ENCODE results near the gene MORC3. TPM values are rescaled to one million over a fixed set of nuclear protein-coding genes. Genes with fewer than 3 reads are reported as not detected.

MORC3 gene
- polyA plus RNA-seq, 1 donor = 45.1 TPM

- no peak for DNase-seq
These were observed 103.9 kb downstream of the MORC3 start for GRCh38 chr21:36423771-36424433.

- DNase-seq = no peak
These were observed 104.6 kb downstream of the MORC3 start for GRCh38 chr21:36424592-36424991.

- DNase-seq = peak; percentile 42
These were observed 105.3 kb downstream of the MORC3 start for GRCh38 chr21:36425286-36425685.

Other genes with a start within 250 kb of the MORC3 start
- 2.1 TPM for gene CBR3, start 185.1 kb upstream of the MORC3 start, polyA plus RNA-seq (ENCODE audit: insufficient read length)
- gene DOP1B, start 163.4 kb upstream of the MORC3 start, polyA plus RNA-seq (ENCODE audit: insufficient read length) = 11.3 TPM
- gene CHAF1B, start 65.2 kb downstream of the MORC3 start, polyA plus RNA-seq (ENCODE audit: insufficient read length) = 4.5 TPM
- gene CLDN14, start 159.9 kb downstream of the MORC3 start, polyA plus RNA-seq (ENCODE audit: insufficient read length) = 8.3 TPM